Kasumi-1 (cell line): ENCODE data around the gene COL2A1.
A peak's percentile ranks its signal among the peaks of the same experiment; 100 is the strongest.

Experiments
- DNase-seq, 2 experiments: peaks; one replicate each; lab custom pipeline; 2025; lab: John Stamatoyannopoulos, UW

Gene COL2A1

GRCh38 chr12:48030173-48030650 lies 25.9 kb upstream of the COL2A1 start:
- DNase-seq, result no peak

DNA sequence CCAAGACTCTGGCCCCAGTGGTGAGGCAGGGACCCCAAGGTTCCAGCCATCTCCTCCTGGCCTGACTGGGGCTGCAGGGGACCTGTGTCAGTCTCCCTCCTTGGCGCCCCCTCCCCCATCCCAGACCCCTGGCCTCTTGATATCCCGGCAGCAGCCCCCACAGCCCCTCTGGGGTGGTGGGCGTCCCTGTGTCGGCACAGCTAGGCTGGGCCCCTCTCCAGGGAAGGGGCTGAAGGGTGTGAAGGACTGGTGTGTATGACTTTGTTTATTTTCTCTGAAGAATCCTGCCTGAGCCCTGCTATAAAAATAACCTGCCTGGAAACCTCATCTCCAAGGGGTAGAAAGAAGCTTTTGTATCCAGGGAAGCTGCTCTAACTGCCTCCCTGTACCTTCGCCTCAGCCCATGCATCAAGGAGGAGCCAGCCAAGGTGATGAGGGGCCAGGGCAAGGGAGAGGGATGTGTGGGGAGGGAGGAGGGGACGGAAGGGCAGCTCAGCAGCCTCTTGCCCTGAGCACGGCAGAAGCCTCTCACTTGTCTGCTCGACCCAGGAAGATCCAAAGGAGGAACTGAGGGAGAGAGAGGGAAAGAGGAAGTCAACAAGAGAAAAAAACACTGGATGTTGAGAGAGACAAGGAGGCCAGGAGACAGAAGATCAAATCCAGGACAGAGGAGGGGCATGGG lies 25.4 kb upstream of the COL2A1 start:
- peak; percentile 80 to 82 for DNase-seq

DNA sequence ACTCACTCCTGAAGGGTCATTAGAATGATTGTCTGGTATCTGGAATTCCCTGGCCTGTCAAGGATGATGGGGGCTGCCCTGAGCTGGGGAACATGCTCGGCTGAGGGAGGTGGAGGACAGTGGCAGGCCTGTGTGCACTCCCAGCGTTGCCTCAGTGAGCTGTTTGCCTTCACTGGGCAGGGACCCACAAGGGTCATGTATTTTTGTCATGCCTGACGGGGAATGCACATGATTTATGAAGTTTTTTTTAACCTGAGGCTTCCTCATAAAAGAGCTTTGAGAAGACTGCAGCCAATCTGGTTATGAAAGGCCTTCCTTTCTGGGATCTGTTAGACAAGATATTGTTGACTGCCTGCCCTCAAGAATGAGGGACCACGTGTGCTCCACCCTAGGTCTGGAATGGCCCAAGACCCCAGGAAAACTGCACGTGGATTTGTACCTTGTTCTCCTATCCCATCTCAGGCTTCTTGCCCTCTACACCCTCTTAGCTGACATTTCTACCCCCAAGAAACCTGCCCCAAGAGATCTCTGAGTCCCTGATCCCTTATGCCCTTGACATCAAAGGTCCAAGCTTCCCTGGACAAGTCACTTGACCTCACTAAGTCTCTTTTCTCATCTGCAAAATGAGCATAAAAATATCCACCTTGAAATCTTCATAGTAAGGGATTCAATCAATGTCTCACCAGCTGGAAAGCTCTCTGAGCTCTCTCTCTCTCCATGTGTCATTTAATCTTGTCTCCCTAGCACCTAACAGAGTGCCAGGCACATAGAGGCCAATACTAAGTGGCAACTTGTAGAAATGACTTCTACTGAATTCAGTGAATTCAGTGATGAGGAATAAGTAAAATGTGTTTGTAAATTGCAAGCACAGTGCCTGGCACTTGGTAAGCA lies 24.5 kb upstream of the COL2A1 start:
- no peak for DNase-seq

DNA sequence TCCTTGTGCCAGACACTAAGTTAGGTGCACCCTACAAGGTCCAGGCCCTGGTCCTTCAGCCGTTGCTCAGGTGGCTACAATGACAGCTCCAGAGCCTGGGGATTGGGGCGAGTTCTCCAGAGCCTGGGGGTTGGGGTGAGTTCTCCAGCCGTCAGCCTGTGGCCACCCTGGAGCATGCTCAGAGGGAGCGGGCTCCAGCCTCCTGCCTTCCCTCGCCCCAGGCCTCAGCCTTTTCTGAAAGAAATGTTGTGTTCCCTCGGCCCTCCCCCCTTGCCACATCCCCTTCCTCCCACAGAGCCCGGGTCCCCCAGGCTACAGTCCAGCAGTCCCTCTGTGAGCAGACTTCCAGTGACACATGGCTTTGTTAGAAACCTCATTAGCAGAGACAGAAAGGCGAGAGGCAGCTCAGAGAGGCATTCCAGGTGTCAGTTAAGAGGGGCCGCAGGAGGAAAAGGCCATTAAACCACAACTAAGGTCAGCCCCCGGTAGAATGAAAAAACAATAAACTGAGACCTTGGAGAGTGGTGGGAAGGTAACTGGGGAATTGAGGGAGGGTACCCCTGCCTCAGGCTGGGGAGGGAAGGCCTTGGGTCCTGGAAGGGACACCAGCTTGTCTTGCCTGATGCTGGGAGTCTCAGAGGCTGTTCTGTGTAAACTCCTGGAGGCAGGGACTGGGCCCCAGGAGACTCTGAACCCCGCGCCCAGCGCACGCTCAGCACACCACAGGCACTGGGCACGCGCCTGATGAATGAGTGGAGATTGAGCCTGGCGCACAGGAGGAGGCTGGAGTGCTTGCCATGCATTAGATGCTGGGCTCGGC lies 23.1 kb upstream of the COL2A1 start:
- no peak for DNase-seq

DNA sequence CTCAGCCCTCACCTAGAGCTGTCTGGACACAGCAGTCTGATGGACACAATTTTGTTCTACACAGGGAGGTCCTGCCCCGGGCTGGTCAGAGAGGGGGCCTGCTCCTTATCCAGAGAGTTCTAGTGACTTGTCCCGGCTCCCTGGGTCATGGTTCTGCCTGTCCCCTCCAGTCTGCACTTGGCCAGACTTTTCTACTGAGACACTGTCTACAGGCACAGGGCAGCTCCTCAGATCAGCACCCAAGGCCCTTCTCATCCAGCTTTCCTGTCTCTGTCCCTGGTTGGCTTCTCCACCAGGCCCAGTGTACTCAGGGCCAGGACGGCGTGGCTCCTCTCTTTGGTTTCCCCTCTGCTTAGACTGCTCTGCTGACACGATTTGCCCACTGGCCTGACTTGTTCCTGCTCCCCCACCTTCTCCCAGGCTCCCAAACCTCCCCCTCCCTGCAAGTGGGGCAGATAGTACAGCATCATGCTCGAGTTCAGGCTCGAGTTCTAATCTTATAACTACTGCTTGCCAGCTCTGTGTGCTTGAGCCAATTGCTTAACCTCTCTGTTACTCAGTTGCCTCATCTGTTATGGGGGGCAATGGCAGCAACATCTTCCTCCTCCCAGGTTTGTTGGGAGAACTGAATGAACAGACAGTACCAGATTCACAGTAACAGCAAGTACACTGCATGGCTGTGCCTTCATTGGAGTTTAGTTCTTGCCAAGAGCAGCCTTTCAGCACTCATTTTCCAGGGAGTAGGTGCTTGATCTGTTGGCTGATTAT lies 22.0 kb upstream of the COL2A1 start:
- DNase-seq, result no peak

DNA sequence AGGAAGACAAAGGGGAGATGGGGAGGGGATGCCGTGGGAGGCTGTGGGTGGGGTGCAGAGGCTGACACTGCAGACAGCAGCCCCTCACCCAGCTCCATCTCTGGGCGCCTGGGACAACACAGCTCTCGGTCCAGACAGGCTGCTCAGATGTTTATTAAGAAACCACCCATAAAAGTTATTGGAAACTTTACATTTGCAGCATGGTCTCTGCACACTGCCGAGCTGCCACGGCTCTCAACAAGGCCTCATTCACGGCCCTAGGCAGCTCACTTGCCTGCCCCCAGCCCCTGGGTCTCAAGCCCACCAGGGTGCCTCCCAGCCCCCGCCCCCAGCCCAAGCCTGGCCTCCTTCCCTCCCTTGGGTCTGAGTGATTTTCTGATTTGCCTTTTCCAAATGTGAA lies 21.0 kb upstream of the COL2A1 start:
- DNase-seq, result no peak

- DNase-seq, result no peak
Observed at GRCh38 chr12:48024735-48025134, 20.5 kb upstream of the COL2A1 start.

DNA sequence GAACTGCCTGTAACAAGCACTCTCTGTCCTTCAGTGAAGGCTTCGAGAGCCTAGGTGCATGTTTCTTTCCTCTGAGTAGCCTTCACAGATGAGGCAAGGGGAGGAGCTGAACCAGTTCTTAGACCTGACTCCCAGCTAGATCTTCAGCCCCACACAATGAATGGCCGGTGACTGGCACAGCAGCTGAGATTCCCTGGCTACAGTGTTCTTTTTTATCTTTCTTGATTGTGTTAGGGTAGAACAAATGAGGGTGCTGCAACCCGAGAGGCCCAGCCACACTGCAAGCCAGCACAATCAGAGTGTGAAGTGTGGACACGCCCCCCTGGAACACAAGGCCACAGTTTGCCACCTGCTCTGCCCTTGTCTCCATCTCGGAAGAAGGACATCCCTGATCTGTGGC lies 19.1 kb upstream of the COL2A1 start:
- no peak for DNase-seq

DNA sequence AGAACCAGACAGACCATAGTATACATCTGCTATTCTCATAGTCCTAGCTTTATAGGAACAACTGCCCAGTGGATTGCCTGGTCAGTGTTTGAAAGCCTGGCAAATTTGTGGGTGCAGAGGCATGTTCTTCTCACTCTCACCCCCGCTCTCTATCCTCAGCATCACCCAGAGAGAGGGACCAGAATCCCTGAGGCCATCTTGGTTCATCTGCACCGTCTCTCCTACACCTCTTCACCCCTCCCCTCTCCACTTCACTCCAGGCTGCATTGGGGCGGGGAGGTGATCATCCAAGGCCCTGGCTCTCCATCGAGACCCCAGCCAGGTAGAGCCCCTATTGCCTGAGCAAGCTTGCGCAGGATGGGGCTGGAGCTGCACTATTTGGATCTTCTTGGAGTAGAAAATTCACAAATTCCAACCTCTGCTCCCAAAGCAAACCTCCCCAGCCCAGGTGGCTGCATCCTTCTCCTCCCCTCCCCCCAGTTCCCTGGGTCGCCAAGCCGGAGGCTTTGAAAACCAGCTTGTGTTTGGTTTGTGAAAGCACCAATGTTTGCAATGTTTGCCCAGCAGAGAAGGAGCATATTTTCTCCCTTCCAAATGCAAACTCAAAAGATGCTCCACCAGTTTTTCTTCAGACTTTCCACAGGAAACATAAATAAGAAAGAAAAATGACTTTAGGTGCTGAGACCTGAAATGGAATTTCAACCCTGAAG lies 18.6 kb upstream of the COL2A1 start:
- no peak for DNase-seq

DNA sequence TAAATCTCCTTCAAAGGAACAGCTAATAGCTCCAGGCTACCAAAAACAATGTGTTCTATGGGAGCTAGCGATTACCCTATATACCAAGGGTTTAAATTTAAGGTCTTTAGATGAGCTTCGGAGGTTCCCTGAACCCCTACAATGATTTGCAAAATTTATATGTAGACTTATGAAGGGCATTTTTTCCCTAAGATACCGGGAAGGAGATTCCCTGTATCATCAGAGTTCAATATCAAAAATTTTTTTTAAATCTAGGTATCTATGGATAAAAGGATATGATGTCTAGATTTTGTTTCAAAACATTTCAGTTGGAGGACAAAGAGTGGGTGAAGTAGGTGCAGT lies 17.9 kb upstream of the COL2A1 start:
- no peak for DNase-seq

- no peak for DNase-seq
Observed at GRCh38 chr12:48021485-48022179, 17.4 kb upstream of the COL2A1 start.

DNA sequence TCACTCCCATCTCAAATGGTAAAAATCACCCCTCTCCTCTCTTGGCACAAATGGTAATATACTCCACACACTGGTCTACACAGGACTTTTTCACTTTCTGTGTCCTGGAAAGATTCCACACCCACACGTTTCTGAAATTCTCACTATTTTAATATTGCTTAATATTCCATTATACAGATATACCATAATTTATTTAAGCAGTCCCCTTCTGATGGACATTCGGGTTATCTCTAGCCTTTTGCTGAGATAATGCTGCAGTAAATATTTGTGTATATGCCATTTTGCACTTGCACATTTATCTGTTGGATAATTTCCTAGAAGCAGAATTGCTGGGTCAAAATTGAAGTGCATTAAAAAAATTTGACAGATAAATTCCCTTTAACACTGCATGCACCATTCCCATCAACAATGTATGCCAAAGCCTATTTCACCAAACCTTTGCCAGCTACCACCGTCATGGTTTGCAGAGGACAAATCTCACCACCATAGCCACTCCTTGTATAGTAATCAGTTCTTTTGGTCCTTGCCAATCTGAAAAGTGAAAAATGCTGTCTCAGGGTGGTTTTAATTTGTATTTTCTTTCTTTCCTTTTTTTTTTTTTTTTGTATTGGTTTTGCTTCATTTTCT lies 15.5 kb upstream of the COL2A1 start:
- no peak for DNase-seq

- no peak for DNase-seq
Observed at GRCh38 chr12:48018618-48018995, 14.3 kb upstream of the COL2A1 start.

DNA sequence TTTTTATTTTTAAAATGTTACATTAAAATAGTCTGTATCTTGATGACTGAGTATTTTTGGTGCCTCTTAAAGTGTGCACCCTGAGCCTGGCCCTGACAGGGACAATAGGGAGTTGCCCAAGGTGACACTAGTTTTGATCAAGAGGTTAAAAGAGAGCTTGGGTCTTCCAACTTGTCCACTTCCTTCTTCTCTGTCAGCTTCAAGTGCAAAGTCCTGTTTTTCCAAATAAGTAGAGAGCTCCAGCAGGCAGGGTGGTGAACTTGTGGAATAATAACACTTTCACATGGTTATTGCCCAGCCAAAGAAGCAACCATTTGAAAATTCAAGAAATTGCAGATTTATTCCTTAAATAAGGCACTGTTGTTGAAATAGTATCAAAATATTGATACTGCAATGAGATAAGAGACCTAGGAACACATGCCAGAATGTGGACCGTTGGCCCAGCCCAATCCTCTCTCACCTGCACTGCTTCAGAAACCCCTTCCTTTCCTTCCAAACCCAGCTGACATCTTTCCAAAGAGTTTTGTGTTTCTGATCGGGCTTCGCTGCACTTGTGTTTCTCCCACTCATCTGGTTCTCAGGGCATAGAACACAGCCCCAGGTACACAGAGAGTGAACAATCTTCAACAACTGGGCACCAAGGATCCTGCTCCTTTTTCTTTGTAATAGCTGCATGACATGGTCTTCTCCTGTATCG lies 13.8 kb upstream of the COL2A1 start:
- DNase-seq, result no peak

DNA sequence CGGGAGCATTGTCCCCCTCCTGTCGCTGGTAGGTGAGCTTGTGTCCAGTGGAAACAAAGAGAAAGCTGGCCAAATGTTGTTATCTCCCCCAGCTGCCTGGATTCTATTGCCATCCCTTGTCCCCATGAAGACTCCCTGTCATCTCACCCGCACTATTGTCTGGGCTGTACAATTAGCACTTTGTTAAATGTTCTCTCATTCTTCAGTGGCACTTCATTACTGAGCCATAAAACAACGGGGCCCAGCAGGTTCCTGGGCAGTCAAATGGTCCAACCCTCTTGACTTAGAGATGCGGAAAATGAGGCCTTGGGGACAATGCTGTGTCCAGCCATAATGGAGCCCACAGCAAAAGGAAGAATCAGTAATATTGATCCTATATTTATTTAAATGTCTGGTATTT lies 13.2 kb upstream of the COL2A1 start:
- no peak for DNase-seq

- no peak for DNase-seq
Observed at GRCh38 chr12:48016373-48017020, 12.2 kb upstream of the COL2A1 start.

DNA sequence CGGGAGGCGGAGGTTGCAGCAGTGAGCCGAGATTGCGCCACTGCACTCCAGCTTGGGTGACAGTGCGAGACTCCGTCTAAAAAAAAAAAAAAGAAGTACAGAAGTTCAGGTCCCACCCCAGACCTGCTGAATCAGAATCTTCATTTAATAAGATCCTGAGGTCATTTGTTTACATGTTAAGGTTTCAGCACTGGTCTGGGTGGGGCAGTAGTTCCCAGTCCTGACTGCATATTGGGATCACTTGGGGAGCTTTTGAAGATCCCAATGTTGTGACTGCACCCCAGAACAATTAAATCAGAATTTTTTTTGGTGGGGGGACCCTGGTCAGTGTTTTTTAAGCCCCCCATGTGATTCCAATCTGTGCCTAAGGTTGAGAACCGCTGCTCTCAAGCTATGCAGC lies 11.7 kb upstream of the COL2A1 start:
- DNase-seq, result no peak

DNA sequence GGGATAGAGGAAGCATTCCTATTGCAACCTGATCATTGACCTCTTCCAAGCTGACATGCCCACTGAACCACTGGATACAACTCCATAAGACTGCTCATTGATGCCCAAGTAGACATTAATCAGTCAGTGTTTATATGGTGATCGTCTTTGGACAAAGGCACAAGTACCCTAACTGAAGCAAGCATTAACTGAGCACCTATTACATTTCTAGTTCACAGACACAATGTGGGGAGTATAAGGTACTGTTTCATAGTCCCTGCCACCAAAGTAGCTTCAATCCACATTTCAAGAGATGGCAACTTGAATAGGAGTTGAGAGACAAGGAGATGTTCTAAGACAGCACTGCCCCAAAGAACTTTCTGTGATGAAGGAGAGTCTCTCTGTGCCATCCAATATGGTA lies 10.9 kb upstream of the COL2A1 start:
- no peak for DNase-seq

- no peak for DNase-seq
Observed at GRCh38 chr12:48013287-48013686, 9.0 kb upstream of the COL2A1 start.
